HG03457 (cell line): ENCODE results near the gene PTCSC3.
"Not testable (repeated sequence)": the region's sequence is repeated elsewhere in the genome, so short reads cannot be mapped to it uniquely, and the experiment has no call there.

Experiments
- ATAC-seq: cut with Tn5 transposase; IDR thresholded peaks from one replicate; pipeline ENCODE4 v1.9.1; 2021; ENCODE audit warnings: moderate number of reproducible peaks; ENCODE audit not compliant: unreplicated experiment

The PTCSC3 gene

DNA sequence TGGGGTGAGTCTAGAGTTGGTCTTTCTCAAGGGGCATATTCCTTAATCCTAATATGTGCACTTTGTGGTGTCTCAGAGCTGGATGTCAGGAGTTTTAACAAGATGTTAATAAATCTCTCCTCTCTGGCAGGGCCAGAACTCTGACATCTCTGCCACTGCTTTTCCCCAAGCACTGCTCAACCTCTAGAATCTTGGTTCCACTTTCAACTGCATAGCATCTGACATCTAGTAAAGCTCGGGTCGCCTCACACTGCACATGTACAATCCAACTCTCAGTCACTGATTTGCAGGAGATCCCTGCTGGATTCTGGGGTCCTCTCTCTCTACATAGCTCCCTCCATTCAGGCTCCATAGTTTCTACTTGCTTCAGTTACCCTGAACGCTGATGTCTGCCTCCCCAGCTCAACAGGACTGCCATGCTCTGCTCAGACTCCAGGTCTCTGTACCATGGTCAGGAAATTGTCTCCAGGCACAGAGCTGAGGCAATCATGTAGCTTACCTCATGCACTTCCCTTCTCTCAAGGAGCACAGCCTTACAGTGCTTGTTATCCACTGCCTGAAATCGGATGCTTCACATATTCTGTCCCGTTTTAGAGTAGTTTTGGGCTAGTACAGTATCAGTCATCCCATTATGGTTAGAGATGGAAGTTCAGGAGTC is 1.6 kb downstream of the PTCSC3 start:
- ATAC-seq: no peak

DNA sequence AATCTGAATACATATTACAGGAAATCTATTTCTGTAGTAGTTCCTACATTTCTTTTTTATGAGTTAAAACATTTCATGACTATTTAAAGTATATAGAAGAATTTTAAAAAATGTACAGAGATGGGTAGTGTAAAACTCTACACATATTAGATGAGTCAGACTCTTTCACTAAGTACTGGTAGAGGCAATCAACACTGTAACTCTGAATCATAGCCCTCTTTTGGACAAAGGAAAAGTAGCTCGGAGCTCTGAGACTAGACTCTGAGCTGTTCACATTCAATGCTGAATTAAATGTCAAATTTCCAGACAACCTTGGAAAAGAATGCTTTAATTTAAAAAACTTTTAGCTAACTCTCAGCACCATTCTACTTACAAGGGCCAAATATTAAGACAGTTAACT is 3.4 kb downstream of the PTCSC3 start:
- ATAC-seq: no peak

DNA sequence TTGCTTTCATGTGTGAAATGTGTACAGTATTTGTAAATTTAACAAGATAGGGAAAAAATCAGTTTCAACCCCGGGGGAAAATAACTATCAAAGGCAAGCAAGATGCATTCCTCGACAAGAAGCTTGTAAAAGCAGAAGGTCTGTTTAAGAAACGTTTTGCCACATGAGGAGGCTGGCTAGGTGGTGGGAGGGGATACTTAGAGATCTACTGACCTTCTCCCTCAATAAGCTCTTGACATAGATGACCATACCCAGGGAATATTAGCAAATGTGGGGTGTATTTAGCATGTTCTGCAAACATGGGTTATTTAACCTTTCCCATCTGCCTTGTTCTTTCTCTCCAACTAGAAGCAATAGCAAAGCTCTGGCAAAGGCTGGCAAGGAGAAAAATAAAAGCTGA is 4.9 kb downstream of the PTCSC3 start:
- ATAC-seq: no peak

DNA sequence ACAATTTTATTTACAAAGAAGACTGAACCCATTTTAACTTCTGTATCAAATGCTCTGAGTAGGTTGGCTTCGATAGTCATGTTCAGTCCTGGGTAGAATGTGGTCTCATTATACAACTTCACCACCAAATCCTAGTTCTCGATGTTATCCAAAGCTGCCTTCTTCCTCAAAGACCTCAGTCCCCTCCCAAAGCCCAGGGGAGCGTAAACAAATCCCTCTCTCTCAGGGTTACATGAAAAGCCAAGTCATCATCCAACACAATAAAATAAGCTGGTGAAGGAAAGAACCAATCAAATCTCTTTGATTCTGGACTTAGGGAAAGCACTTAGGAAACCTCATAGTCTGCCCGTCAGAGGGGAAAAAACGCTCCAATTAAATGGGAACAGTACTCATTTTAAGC is 9.1 kb downstream of the PTCSC3 start:
- ATAC-seq: no peak

DNA sequence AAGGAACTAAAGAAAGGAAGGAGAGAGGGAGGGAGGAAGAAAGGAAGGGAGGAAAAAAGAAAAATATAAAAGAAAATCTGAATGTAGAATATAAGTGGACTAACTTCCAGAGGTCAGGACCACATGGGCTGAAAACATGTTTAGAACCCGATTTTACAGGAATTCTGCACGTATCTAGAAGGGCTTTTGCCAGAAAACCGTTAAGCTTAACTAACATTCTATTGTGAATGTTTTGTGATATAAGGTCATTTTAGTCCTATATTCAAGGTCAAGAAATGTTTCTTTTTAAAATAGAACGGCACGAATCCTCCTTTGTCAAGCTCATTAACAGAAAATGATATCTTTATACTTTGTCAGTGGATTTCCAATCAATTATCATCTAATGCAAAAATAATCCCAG is 13.1 kb downstream of the PTCSC3 start:
- no peak for ATAC-seq

DNA sequence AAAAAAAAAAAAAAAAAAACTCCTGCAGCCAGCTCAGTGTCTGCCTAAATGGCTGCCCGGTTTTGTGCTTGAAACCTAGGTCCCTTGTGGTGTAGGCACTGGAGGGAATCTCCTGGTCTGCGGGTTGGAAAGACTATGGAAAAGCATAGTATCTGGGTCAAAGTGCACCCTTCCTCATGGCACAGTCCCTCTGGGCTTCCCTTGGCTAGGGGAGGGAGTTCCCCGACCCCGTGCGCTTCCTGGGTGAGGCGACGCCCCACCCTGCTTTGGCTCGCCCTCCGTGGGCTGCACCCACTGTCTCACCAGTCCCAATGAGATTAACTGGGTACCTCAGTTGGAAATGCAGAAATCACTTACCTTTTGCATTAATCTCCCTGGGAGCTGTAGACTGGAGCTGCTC is 14.3 kb downstream of the PTCSC3 start:
- ATAC-seq: no peak

DNA sequence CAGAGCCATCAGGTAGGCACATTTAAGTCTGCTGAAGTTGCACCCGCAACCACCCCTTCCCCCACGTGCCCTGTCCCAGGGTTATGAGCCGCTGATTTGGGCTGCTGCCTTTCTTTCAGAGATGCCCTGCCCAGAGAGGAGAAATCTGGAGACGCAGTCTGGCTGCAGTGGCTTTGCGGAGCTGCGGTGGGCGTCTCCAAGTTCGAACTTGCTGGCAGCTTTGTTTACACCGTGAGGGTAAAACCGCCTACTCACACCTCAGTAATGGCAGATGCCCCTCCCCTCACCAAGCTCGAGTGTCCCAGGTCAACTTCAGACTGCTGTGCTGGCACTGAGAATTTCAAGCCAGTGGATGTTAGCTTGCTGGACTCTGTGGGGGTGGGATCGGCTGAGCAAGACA is 14.7 kb downstream of the PTCSC3 start:
- no peak for ATAC-seq

DNA sequence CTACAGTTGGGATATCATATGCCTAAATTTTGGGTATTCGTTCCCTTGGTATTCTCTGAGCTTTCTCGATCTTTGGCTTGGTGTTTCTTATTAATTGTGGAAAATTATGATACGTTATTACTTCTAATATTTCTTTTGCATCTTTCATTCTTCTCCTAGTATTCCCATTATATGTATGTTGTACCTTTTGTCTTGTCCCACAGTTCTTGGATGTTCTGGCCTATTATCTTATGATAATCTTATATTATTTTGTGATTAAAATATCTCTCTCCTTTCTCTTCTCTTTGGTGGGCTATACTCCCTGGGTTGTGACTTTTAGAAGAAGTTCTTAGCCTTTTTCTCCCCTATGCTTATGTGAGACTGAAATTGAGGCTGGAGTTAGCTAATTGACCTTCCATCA is 25.2 kb downstream of the PTCSC3 start:
- no peak for ATAC-seq

DNA sequence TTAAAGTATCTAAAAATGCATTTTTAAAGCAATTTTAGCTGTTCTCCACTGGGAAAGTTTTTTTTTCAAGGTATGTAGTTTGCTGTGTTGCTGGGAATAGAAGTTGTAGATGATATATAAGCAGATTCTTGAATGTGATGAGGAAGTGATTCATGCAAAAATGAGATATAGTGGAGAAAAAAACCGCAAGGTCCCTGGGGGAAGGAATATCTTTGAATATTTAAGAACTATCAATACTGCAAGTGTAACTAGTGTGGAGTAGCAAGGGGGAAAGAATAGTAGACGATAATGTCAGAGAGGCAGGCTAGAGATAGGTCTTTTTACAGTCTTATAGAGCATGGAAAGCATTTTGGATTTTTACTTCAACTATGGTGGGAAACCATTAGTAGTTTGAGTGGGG is 42.5 kb downstream of the PTCSC3 start:
- ATAC-seq: no peak

DNA sequence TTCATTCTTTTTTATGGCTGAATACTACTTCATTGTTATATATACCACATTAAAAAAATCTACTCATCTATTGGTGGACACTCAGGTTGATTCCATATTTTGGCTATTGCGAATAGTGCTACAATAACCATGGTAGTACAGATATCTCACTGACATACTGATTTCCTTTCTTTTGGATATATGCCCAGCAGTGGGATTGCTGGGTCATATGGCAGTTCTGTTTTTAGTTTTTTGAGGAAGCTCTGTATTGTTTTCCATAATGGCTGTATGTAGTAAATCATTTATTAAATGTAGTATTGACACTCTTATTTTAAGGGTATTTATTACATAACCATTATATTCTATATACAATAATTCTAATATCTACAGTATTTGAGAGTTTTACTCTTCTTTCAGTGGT is 43.7 kb downstream of the PTCSC3 start:
- ATAC-seq: no peak

DNA sequence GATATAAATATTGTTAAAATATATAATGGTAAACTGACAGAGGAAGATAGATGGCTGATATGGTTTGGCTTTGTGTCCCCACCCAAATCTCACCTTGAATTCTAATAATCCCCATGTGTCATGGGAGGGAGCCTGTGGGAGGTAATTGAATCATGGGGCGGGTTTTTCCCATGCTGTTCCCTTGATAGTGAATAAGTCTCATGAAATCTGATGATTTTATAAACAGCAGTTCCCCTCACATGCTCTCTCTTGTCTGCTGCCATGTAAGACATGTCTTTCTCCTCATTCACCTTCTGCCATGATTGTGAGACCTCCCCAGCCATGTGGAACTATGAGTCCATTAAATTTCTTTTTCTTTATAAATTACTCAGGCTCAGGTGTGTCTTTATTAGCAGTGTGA is 46.3 kb downstream of the PTCSC3 start:
- no peak for ATAC-seq

DNA sequence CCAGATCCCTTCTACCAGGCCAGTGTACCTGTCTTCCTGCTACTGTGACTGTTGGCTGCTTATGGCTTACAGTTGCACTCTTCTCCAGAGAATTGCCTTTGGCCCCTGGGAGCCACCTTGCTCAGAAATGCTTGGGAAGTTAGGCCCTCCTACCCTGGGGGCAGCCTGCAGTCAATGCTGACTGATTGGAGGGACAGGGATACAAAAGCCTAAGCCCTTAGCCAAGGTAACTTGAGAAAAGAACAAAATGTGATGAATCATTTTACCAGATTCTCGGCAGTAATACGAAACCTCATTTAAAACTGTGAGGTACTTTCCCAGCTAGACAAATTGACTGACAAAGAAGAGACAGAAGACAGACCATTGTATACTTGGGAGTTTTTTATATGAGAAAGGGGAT is 47.3 kb downstream of the PTCSC3 start:
- ATAC-seq: no peak

DNA sequence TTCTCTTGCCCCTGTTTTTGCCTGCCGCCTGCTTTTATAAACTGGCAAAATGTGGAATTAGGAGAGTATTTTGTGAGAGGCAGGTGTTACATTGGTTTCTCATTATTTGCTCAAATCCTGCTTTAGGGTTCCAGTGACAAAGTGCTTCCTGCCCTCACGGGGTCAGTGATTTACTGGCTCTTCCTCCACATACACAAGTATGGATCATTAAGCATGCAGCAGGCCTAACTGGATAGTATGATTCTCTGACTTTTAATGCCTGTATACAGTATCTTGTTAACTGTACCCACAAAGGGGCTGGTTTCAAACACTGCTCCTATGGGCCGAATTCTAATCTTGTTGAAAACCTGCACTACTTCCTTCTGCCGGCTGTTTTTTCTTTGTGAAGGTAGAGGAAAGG is 63.2 kb downstream of the PTCSC3 start:
- no peak for ATAC-seq

DNA sequence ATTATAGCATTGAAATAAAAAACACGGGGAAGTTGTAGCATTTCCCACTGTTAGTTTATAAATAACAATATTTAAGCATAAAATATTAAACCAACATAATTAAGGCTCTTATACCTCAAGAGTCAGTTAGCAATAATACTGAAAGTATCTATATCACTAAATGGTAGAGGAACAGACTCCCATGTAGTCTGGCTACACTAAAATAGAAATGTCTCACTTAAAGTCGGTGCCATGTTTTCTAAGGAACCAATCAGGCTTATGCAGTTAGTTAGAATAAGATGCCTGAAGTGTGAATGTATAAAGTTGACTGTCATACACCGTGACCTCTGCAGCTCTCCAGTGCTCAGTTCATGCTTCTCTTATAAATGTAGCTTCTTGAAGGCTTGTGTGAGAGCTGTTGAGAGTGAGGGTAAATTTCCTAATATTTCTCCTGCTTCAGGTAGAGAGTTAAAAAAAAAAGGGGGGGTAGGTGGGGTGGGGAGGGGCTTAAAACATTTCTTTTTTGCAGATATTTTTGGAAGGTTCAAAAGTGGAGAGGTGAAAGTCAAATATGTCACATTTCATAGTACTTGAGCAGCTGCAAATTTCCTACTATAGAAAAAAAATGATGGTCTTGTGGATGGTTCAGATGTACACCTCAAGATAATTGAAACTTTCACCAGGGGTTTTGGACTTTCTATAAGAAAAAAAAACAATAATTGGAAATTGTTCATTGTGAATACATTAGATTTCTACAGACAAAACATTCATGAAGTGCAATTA is 64.5 kb downstream of the PTCSC3 start:
- ATAC-seq: no peak

DNA sequence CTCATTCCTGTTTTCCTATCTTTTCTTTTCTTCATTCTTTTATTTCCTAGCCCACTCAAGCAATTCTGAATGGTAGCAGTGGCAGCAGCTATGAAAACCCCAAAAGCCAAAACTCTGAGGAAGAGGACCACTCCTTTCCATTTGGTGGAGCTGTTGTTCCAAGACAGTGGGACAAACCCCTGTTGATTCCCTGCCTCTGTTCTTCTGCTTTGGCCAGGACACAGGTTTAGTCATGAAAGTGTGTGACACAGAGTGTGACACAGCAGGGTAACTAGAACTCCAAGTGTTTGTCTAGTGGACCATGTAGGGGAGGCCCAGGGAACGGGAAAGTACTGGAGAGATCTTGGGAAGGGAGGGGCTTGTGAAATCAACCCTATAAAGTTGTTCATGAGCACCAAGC is 71.1 kb downstream of the PTCSC3 start:
- ATAC-seq: no peak

DNA sequence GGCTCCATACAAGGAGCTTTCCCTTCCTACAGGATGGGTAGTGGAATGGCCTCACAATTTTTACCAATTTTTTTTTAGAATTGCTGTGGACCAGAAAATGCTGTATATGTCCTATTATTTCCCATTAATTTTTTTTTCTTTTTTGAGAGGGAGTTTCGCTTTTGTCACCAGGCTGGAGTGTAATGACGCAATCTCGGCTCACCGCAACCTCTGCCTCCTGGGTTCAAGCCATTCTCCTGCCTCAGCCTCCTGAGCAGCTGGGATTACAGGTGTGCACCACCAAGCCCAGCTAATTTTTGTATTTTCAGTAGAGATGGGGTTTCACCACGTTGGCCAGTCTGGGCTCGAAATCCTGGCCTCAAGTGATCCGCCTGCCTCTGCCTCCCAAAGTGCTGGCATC is 72.3 kb downstream of the PTCSC3 start:
- not testable (repeated sequence) for ATAC-seq

DNA sequence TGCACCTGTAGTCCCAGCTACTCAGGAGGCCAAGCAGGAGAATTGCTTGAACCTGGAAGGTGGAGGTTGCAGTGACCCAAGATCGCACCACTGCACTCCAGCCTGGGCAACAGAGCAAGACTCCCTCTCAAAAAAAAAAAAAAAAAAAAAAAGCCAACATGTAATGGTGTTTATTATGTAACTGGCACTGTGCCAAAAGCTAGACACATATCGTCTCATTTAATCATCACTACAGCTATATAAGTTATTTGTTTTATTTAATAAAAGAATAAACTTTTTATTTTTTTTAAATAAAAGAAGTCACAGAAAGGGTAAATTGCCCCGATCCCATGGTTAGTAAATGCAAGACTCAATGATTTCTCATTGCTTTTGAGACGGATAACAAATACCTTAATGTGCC is 76.9 kb downstream of the PTCSC3 start:
- ATAC-seq: no peak

DNA sequence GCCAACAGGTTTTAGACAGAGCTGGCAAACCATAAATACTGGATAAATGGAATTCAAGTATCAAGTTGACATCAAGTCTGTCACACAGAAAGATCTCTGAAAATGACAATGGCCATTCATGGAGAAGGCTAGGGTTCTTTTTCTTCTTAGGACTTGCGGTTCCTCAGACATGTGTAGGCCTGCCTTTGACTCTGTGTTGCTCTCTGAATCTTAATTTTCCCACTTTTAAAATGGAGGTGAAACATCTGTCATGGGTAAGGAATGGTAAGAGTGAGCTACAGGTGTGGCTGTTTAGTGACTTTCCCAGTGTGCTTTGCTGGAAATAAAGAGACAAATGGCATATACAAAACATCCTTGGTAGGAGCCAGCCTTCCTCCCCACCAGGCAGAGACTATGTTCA is 79.2 kb downstream of the PTCSC3 start:
- no peak for ATAC-seq

DNA sequence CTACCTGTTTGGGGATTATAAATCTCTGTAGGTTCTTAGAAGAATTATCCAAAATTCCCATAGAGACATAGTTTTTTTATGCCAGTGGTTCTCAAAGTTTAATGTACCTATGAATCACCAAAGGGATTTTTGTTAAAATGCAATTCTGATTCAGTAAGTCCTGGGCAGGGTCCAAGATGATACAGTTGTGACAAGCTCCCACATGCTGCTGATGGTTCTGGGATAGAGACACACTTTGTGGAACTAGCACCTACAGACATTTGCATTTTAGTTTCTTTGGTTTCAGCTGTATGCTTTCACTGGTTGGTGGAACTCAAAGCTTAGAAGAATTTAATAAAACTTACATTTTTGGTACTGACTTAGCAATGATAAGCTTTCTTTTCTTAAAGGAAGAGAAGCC is 80.4 kb downstream of the PTCSC3 start:
- ATAC-seq: no peak

DNA sequence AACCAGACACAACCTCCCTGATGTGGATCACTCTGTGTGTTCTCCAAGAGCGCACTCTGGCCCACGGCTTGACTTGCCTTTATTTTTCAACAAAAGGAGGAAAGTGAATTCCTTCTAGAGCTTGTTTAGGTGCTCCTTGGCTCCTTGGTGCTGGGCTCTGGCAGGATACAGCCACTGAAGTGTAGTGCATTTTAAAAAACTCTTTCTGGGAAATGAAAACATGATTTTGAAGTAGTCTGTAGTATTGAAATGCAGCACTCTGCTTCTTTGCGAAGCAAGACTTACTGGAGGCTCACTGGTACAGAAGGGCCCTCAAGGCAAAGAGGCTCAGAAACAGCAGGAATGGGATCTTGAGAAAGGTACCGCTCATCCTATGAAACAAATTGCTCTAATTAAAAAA is 81.6 kb downstream of the PTCSC3 start:
- ATAC-seq: no peak

DNA sequence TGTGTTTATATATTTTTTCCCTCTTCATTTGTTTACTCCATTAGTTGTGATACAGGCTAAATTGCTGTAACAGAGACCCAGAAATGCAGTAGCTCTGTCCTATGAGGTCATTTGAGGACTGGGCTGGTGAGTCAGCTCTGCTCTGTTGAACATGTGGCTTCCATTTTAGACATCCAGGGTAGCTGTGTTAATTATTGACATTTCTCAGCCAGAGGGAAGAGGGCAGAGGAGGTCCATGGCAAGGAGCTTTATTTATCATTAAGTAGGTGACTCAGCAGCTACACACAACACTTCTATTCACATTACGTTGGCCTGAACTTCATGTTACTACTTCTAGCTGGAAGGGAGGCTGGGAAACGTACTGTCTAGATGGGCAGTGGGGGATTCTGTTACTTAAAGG is 85.4 kb downstream of the PTCSC3 start:
- ATAC-seq: peak; percentile 97

DNA sequence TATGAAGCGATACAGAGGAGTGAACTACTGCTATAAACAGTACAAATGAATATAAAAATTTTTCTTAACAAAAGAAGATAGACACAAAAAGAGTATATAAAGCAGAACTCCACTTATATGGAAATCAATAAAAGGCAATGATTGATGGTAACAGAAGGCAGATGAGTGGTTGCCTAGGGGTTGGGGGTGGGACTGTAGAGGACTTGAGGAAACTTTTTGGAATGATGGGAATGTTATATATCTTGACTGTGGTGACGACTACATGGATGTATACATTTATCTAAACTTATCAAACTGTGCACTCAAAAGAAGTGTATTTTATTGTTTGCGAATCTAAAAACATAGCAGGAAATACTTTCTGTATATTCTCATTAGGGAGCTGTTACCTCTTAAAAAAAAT is 89.1 kb downstream of the PTCSC3 start:
- ATAC-seq: no peak
